NCI-H1930 (cell line): ENCODE data around the gene NOXO1.
"Not testable (repeated sequence)": the region's sequence is repeated elsewhere in the genome, so short reads cannot be mapped to it uniquely, and the experiment has no call there.

Experiments
- DNase-seq, 2 experiments: peaks; one replicate each; lab custom pipeline; 2025; lab: John Stamatoyannopoulos, UW

Gene NOXO1

GRCh38 chr16:1941162-1942046, 39.9 kb downstream of the NOXO1 start:
- DNase-seq: no peak

GRCh38 chr16:1940273-1941161, 40.8 kb downstream of the NOXO1 start:
- no peak for DNase-seq

- DNase-seq: not testable (repeated sequence)
Observed at GRCh38 chr16:1939833-1940232, 41.4 kb downstream of the NOXO1 start.

GRCh38 chr16:1938910-1939309, 42.4 kb downstream of the NOXO1 start:
- no peak for DNase-seq

- DNase-seq: no peak
Observed at GRCh38 chr16:1938316-1938715, 43.0 kb downstream of the NOXO1 start.

- DNase-seq: no peak
Observed at GRCh38 chr16:1936945-1937479, 44.3 kb downstream of the NOXO1 start.

GRCh38 chr16:1933097-1933661, 48.1 kb downstream of the NOXO1 start:
- DNase-seq: no peak

GRCh38 chr16:1932050-1933028, 48.9 kb downstream of the NOXO1 start:
- no peak for DNase-seq

GRCh38 chr16:1930338-1930720, 50.9 kb downstream of the NOXO1 start:
- DNase-seq: no peak

- DNase-seq: peak; percentile 72 to 90
Observed at GRCh38 chr16:1929578-1930337, 51.5 kb downstream of the NOXO1 start.

- no peak for DNase-seq
Observed at GRCh38 chr16:1929105-1929504, 52.2 kb downstream of the NOXO1 start.
